Retina (tissue), 1 donor: Measurements from ENCODE around the gene RAD9A.
"Not testable (repeated sequence)": the region's sequence is repeated elsewhere in the genome, so short reads cannot be mapped to it uniquely, and the experiment has no call there.

ENCODE experiments used
- DNase-seq: peaks from one replicate; pipeline ENCODE4 v3.0.0-alpha.2; 2016

The RAD9A gene

GRCh38 chr11:67397536-67397935, 5.8 kb downstream of the RAD9A start:
- DNase-seq, result no peak

DNA sequence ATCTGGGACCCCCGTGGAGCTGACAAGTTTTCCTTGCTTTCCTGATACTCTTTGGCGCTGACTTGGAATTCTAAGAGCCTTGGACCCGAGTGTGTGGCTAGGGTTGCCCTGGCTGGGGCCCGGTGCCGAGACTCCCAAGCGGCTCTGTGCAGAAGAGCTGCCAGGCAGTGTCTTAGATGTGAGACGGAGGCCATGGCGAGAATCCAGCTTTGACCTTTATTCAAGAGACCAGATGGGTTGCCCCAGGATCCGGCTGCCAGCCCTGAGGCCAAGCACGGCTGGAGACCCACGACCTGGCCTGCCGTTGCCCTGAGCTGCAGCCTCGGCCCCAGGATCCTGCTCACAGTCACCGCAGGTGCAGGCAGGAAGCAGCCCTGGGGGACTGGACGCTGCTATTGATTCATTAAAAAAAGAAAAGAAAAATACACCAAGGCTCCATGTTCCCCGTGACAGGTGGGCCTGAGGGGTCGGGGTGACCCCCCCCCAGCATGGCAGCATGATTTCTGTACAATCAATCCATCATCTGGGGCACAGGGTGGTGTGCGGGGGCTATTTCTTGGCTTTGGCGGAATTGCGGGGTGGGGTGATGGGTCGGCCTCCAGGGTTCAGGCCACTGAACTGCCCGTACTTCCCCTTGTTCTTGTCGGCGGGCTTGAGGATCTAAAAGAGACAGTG, 6.3 kb downstream of the RAD9A start:
- no peak for DNase-seq

DNA sequence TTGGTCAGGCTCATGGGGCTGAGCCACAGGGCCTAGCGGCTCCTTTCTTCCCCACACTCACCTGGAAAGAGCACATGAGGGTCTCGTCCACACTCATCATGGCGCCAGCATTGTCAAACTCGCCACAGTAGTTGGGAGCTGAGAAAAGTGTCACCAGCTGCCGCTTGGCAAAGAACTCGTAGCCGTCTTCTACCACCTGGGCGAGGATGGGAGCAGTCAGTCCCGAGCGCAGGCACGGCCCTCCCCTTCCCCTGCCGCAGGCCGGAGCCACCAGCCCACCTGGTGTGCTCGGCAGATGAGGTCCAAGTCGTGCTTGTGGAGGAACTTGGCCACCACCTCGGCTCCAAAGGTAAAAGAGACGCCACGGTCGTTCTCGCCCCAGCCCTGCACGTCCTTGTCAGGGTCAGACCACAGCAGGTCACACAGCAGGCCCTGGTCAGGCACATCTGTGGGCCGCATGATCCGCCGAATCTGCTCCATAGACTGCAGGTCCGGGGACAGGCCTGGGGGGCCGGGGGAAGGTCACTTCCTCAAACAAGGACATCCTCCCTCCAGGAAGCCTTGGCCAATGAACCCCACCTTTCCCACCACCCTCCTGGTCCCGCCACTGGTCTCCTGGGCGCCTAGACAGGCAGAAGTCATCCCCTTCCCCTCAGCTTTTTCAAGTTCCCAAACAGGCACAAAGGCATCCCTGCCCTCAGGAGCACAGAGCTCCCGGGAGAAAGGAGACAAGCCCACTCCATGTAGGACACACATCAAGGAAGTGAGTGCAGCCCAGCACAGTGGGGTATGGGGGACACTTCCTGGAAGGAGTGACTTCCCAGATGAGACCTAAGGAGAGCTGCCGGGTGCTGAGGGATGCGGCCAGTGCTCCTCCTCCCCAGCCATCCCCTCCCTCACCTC, 7.1 kb downstream of the RAD9A start:
- no peak for DNase-seq

- no peak for DNase-seq
Observed at GRCh38 chr11:67400251-67400941, 8.6 kb downstream of the RAD9A start.

DNA sequence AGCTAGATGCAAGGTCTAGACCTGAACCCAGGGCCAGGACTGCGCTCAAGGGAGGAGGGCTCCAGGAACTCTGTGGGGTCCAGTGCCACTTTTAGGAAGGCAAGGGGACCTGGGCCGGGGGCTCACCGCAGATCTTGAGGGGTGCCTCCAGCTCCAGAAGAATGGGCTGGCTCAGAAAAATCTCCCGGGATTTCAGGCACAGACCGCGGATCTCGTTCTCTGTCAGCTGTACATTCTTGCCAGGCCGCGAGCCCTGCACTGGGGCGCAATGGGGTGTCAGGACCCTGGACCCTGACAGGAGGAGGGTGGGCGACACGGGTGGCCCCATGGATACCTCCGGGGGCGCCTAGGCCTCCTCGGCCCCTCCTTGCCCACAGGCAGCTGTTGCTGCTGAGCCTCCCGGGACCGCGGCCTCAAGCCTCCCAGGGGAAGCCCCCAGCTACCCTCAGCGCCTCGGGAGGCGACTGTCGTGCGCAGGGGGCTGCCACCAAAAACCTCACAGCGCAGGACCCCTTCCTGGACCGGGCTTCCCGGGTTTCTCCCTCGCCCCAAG, 9.2 kb downstream of the RAD9A start:
- DNase-seq, result no peak

- peak; percentile 70 for DNase-seq
Observed at GRCh38 chr11:67401495-67402191, 9.9 kb downstream of the RAD9A start, which contains the start of gene PPP1CA. Gene PPP1CA, minus strand, starts transcription at chr11:67401858. Its CDS starts 76 bp downstream, at chr11:67401782.

- DNase-seq, result peak; percentile 72
Observed at GRCh38 chr11:67402192-67402839, 10.5 kb downstream of the RAD9A start.

DNA sequence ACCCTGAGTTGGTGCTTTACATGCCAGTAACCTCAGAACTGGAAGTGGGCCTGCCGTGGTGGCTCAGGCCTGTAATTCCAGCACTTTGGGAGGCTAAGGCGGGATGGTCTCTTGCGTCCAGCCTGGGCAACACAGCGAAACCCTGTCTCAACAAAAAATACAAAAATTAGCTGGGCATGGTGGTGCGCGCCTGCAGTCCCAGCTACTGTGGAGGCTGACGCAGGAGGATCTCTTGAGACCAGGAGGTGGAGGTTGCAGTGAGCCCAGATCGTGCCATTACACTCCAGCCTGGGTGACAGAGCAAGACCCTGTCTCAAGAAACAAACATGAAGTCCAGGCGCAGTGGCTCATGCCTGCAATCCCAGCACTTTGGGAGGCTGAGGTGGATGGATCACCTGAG, 11.3 kb downstream of the RAD9A start:
- not testable (repeated sequence) for DNase-seq

DNA sequence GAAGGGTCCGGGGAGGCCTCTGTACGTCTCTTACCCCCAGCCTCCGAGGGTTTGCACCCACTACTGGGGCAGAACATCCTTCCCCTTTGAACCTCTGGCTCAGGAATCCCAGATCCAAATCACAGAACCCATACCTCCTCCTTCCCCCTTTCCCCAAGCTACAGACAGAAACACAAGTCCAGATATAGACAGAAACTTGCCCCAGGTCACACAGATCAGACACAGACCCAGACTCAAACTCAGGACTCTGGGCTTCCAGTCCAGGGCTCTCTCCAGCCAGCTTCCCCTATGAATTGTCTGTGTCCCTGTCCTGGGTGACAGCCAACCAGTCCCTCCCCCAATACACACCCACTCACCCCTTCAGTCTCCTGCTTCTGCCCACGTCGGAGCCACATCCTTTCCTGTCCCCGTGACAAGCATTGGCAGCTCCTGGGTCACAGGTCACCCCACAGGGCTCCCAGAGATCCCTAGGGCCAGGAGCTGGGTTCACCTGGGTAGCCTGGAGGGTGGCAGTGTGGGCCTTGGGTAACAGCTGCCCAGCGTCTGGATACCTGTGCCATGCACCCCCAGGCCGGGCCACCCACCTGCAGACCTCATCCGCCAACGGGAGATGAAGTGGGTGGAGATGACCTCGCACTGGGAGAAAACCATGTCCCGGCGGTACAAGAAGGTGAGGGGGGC, 12.9 kb downstream of the RAD9A start:
- no peak for DNase-seq

DNA sequence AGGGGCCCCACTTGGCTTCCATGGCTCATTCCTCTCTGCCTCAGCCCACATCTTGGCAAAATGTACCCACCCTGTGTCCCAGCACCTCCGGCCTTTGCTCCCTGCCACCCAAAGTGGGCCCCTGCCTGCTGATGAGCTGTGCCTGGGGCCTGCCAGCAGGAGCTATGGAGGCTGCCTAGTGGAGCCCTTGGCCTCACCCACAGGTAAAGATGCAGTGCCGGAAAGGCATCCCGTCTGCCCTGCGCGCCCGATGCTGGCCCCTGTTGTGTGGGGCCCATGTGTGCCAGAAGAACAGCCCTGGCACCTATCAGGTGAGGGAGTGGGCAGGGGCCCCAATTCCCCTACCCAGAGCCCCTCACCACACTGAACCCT, 13.4 kb downstream of the RAD9A start:
- no peak for DNase-seq

- no peak for DNase-seq
Observed at GRCh38 chr11:67405688-67406339, 14.0 kb downstream of the RAD9A start.

- DNase-seq, result no peak
Observed at GRCh38 chr11:67406420-67406968, 14.7 kb downstream of the RAD9A start.

DNA sequence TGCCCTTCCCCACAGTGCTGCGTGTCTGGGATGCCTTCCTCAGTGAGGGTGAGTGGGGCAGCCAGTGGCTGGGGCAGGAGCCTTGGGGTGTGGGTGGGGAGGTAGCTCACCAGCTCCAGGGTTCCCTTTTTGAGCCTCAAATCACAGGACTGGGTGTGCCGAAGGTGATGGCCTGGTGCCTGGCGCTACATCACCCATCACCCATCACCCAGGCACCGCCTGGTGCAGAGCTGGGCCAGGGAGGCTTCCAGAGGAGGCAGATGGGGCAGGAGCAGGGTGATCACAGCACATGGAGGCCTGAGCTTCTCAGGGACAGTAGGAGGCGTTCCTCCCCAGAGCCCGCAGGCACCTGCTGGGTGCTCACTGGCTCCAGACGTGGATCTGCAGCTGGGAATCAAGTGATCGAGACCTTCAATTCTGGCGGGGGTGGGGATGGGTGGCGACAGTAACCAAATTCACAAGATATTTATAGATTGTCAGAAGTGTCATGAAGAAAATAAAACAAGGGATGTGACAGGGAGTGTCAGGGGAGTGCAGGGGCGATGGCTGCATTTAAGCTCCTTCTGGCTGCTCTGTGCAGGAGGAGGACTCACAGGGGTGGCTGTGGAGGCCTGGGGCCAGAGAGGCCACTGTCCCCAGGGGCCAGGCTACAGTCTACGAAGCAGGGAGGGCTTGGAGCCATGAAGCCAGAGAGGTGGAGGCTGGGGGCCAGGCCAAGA, 15.3 kb downstream of the RAD9A start:
- DNase-seq, result no peak

- no peak for DNase-seq
Observed at GRCh38 chr11:67407688-67408163, 15.9 kb downstream of the RAD9A start.

GRCh38 chr11:67408437-67409200, 16.8 kb downstream of the RAD9A start:
- no peak for DNase-seq

DNA sequence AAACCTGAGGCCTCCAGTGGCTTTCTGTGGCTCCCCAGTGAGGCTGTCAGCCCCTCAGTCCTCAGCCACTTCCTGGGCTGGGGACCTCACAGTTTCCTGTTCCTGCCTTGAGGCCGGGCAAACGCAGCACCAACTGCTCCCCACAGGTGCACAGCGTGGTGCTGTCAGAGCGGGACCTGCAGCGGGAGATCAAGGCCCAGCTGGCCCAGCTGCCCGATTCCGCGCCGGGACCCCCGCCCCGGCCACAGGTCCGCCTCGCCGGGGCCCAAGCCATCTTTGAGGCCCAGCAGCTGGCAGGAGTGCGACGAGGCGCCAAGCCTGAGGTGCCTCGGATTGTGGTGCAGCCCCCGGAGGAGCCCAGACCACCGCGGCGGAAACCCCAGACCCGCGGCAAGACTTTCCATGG, 17.5 kb downstream of the RAD9A start:
- DNase-seq, result no peak

- DNase-seq, result no peak
Observed at GRCh38 chr11:67409781-67410368, 18.1 kb downstream of the RAD9A start.

- no peak for DNase-seq
Observed at GRCh38 chr11:67410369-67410831, 18.6 kb downstream of the RAD9A start.
